ENCODE results near the gene CAMKMT.

CAMKMT gene

DNA sequence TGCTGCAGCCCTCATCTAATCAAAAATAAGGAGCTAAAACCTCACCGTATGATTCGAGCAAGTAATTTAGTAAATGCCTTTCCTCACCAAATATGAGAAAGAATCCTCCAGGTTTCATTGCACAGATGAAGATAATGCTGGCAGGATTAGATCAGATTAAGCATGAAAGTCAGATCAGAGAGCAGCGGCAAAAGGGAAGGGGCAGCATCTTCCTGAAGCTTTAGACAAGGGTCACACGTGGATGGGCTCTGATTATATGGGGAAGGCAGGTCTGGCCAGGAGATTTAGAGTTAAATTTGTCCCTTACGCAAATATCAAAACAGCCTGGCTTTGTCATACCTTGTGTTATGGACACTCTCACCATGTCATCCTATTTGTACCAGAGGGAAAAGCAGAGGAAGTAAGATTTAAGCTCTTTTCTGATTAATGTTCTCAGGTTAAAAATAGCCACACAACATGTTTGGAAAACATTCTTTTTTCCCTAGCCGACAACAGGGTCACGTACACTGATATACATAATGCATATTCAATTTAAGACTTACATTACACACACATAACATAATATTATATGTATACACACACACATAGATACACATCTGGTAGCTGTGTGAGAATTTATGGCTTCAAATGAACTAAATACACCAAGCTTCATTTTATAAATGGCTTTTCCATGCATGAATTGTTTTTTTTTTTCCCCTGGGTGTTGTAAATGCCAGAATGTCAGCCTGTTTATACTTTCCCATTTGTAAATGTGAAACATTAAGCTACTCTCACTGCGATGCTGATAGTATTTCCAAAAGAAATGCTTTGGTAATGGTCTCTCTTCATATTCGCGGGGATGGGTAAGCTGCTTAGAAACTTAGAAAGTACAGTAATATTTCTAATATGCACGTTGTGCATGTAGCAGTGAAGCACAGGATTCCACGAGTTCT lies 383.5 kb downstream of the CAMKMT start:
- H3K9ac ChIP-seq (ENCODE audit: low read depth, low read length) = no peak overlapping the region
- H3K27me3 ChIP-seq (ENCODE audit: control insufficient read depth, insufficient read depth, low read length) = no peaks in the 10 kb centered on the region
- H3K4me3 ChIP-seq (ENCODE audit: low read depth, low read length) = no peak overlapping the region
- no peaks in the 10 kb centered on the region for H3K9me3 ChIP-seq (ENCODE audit: control insufficient read depth, insufficient read depth, low read length)
- no peaks in the 10 kb centered on the region for H3K36me3 ChIP-seq (ENCODE audit: control insufficient read depth, insufficient read depth, low read length)
- peaks cover 27% of the 10 kb centered on the region for H3K4me1 ChIP-seq (ENCODE audit: control insufficient read depth, insufficient read depth, low read length)

DNA sequence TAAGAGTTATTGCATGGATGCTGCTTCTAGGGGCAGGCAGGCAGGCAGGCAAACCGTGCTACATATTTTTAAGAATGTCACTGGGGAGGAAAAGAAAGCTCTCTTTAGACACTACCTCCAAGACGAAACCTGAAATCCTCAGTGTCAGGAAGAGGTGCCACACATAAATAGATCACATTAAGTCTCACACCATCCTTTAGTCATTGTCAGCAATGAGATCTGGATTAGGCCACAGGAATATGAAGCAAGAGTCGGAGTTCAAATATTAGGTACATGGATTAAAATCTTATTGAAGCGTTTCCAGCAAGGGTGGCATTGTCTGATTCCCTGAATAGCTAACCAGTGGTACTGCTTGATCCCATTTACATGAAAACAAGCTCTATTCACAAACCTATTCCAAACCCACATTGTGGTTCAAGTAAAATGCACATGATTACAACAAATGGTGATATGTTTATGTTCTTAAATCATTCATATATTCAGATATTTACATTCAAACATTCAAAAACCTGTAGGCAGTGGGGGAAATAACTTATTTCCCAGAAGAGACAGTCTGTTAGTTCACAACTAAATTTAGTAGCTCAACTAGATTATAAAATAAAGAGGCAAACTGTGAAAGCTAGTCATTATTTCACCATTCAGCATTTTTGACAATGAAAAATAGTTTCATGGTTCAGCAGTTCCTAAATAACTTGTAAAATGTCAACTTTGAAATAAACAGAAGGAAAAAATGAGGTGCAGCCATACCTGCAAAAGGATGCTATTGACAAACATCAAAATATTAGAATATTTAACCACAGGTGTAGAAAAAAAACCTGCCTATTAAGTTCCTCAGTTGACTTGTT lies 384.4 kb downstream of the CAMKMT start:
- H3K9me3 ChIP-seq (ENCODE audit: control insufficient read depth, insufficient read depth, low read length) = no peaks in the 10 kb centered on the region
- H3K4me1 ChIP-seq (ENCODE audit: control insufficient read depth, insufficient read depth, low read length) = peaks cover 27% of the 10 kb centered on the region
- H3K27me3 ChIP-seq (ENCODE audit: control insufficient read depth, insufficient read depth, low read length) = no peaks in the 10 kb centered on the region
- H3K9ac ChIP-seq (ENCODE audit: low read depth, low read length) = no peak overlapping the region
- no peak overlapping the region for H3K4me3 ChIP-seq (ENCODE audit: low read depth, low read length)
- no peaks in the 10 kb centered on the region for H3K36me3 ChIP-seq (ENCODE audit: control insufficient read depth, insufficient read depth, low read length)

DNA sequence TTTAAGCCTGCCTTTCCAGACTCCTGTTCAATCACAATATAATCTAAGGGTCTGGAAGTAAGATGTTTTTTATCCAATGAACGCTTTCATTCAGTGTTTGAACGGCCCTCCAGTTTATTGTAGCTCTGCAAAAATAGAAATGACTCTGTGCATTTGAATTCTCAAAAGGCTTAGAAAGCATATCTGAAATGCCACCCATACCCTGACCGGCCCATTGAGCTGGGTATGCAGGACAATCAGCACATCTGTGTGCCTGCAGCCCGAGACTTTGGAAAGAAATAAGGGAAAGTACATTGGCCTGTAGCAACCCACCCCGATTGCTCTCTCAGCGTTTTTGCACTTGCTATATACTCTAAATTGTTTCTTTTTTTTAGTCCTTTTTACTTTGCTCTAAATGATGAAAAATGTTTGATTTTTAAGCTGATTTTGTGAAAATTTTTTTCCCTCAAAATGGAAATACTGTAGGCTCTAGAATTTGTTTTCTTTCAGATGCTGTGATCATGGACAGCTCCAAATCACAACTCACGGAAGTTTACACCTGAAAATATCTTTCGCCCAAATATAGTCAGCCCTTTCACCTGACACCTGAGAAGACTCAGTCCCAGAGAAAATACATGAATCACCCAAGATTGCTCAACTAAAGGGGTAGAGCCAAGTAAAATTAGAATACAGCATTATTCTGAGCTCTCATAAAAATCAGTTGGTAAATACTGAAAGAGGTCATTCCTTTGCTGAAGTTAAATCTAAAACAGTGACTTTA lies 385.3 kb downstream of the CAMKMT start:
- Histone ChIP-seq H3K27me3 (ENCODE audit: control insufficient read depth, insufficient read depth, low read length) (no peaks in the 10 kb centered on the region), H3K4me1 (ENCODE audit: control insufficient read depth, insufficient read depth, low read length) (peaks cover 32% of the 10 kb centered on the region), H3K36me3 (ENCODE audit: control insufficient read depth, insufficient read depth, low read length) (no peaks in the 10 kb centered on the region), H3K9ac (ENCODE audit: low read depth, low read length) (no peak overlapping the region), H3K4me3 (ENCODE audit: low read depth, low read length) (no peak overlapping the region), H3K9me3 (ENCODE audit: control insufficient read depth, insufficient read depth, low read length) (no peaks in the 10 kb centered on the region)

DNA sequence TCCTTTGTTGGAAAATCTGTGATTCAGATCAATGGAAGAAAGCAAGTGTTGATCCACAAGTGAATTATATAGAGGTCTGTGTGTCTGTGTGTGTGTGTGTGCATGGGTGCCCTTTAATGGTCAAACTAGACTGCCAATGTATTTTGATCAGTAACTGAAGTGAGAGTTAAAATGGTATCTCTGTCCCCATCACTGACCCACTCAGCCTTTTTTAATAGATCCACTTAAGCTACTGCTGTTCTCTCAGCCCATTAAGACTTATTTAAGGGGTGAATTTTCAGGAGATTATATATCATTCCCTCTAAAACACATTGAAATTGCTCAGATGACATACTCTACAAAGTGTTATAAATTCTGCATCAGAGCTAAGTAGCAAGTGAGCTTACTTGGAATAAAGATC lies 386.0 kb downstream of the CAMKMT start:
- Histone ChIP-seq H3K4me1 (ENCODE audit: control insufficient read depth, insufficient read depth, low read length) (peaks cover 32% of the 10 kb centered on the region), H3K9me3 (ENCODE audit: control insufficient read depth, insufficient read depth, low read length) (no peaks in the 10 kb centered on the region), H3K9ac (ENCODE audit: low read depth, low read length) (no peak overlapping the region), H3K36me3 (ENCODE audit: control insufficient read depth, insufficient read depth, low read length) (no peaks in the 10 kb centered on the region), H3K4me3 (ENCODE audit: low read depth, low read length) (no peak overlapping the region), H3K27me3 (ENCODE audit: control insufficient read depth, insufficient read depth, low read length) (no peaks in the 10 kb centered on the region)

DNA sequence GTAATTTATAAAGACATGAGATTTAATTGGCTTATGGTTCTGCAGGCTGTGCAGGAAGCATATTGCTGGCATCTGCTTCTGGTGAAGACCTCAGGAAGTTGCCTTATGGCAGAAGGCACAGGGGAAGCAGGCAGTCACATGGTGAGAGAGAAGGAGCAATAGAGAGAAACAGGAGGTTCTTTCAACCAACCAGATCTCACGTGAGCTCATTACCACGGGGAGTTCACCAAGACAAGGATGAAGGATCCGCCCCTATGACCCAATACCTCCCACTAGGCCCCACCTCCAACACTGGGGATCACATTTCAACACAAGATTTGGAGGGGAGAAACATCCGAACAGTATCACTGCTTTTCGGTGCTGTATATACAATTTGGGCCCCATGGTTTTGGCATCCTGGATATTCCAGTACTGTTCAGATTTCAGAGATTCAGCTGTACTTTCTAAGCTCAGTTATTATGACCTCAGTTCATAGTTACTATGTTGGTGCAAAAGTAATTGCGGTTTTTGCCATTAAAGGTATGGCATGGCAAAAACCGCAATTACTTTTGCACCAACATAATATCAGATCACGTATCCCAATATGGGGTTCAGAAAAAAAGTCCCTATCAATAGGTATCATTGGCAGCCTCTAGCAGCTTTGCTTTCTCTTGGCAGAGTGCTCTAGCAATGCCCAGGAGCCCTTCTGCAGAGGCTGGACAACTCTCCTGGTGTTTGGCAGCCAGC lies 390.2 kb downstream of the CAMKMT start:
- Histone ChIP-seq H3K4me3 (ENCODE audit: low read depth, low read length) (no peak overlapping the region), H3K9ac (ENCODE audit: low read depth, low read length) (no peak overlapping the region), H3K9me3 (ENCODE audit: control insufficient read depth, insufficient read depth, low read length) (no peaks in the 10 kb centered on the region), H3K36me3 (ENCODE audit: control insufficient read depth, insufficient read depth, low read length) (no peaks in the 10 kb centered on the region), H3K4me1 (ENCODE audit: control insufficient read depth, insufficient read depth, low read length) (peaks cover 14% of the 10 kb centered on the region), H3K27me3 (ENCODE audit: control insufficient read depth, insufficient read depth, low read length) (no peaks in the 10 kb centered on the region)

DNA sequence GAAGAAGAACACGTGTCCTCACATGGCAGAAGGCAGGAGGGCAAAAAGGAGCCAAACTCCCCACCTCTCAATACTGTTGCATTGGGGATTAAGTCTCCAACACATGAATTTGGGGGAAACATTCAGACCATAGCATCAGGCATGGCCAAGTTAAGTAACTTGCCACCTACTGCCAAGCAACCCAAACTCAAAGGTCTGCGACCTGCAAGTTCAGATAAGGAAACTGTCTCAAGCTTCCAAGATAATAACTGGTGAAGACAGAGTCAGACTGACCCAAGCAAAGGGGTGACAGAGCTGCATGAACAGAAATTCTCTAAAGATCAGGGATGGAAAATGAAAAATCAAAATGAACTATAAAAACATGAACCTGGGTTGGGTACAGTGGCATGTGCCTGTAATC lies 391.0 kb downstream of the CAMKMT start:
- Histone ChIP-seq H3K9ac (ENCODE audit: low read depth, low read length) (no peak overlapping the region), H3K27me3 (ENCODE audit: control insufficient read depth, insufficient read depth, low read length) (no peaks in the 10 kb centered on the region), H3K36me3 (ENCODE audit: control insufficient read depth, insufficient read depth, low read length) (no peaks in the 10 kb centered on the region), H3K4me3 (ENCODE audit: low read depth, low read length) (no peak overlapping the region), H3K4me1 (ENCODE audit: control insufficient read depth, insufficient read depth, low read length) (peaks cover 6% of the 10 kb centered on the region), H3K9me3 (ENCODE audit: control insufficient read depth, insufficient read depth, low read length) (no peaks in the 10 kb centered on the region)

DNA sequence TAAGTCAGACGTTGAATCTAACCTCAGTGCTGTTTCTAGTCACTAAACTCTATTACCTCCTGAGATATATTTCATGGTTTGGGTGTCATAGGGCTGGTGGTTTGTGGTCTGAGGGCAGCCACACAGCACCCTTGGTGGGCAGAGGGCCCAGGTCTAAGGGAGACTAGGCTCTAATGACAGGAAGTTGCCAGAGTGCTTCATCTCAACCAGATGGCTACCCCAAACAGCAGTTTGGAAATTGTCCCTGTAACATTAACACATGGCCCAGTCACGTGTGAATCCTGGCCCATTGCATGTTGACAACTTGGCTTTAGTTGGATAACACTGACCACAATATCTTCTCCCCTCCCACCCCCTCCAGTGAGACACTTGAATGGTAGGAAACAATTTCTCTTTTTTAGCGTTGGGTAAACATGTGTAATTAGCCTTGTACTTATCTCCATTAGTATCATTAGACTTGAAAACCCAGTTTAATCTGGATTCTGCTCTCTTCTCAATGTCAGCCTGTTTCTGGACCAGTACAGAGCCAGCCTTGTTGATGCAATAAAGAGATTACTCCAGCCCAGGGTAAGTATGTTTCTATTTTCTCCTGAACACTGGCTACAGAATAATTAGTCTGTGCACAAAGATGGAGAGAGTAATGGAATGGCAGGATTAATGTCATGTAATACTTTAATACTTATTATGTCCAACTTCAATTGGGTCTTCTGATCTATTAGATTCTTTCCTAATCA lies 392.0 kb downstream of the CAMKMT start:
- no peaks in the 10 kb centered on the region for H3K27me3 ChIP-seq (ENCODE audit: control insufficient read depth, insufficient read depth, low read length)
- H3K4me3 ChIP-seq (ENCODE audit: low read depth, low read length) = no peak overlapping the region
- H3K36me3 ChIP-seq (ENCODE audit: control insufficient read depth, insufficient read depth, low read length) = no peaks in the 10 kb centered on the region
- H3K9me3 ChIP-seq (ENCODE audit: control insufficient read depth, insufficient read depth, low read length) = no peaks in the 10 kb centered on the region
- no peak overlapping the region for H3K9ac ChIP-seq (ENCODE audit: low read depth, low read length)
- H3K4me1 ChIP-seq (ENCODE audit: control insufficient read depth, insufficient read depth, low read length) = peaks cover 5% of the 10 kb centered on the region

DNA sequence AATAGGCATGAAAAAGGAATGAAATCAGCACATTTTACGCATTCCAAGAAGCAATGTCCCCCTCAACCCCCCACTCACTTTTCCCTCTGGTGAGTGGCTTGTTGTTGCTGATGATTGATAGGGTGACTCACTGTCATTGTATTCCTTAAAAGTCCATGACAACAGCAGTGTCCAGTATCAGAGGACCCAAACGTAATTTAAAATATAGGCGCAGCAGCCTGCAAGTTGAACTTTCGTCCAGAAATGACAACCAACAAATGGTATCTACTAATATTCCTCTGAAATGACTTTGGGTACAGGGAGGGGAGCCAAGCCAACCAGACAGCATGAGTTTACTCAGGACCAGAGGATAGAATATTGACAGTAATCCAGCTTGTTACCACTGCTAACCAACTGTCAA lies 396.8 kb downstream of the CAMKMT start:
- H3K9ac ChIP-seq (ENCODE audit: low read depth, low read length) = no peak overlapping the region
- no peaks in the 10 kb centered on the region for H3K36me3 ChIP-seq (ENCODE audit: control insufficient read depth, insufficient read depth, low read length)
- peaks cover 3% of the 10 kb centered on the region for H3K27me3 ChIP-seq (ENCODE audit: control insufficient read depth, insufficient read depth, low read length)
- no peaks in the 10 kb centered on the region for H3K4me1 ChIP-seq (ENCODE audit: control insufficient read depth, insufficient read depth, low read length)
- H3K9me3 ChIP-seq (ENCODE audit: control insufficient read depth, insufficient read depth, low read length) = no peaks in the 10 kb centered on the region
- H3K4me3 ChIP-seq (ENCODE audit: low read depth, low read length) = no peak overlapping the region

DNA sequence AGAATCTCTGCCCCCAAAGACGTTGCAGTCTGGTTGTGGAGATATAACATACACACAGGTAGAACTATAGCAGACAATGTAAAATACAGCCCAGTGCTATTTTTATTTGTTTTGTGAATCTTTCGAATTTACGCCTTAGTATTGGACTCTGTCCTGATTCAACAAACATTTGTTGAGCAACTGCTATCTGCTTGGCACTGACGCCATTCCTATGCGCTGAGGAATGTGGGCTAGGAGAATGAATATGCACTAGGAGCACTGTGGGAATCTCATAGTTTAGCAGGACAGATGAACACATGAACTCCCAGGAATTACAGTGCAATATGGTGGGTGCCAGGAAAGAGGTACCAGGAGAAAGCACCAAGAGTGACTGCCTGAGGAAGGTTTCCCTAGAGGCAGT lies 398.1 kb downstream of the CAMKMT start:
- Histone ChIP-seq H3K4me1 (ENCODE audit: control insufficient read depth, insufficient read depth, low read length) (no peaks in the 10 kb centered on the region), H3K9ac (ENCODE audit: low read depth, low read length) (no peak overlapping the region), H3K4me3 (ENCODE audit: low read depth, low read length) (no peak overlapping the region), H3K36me3 (ENCODE audit: control insufficient read depth, insufficient read depth, low read length) (no peaks in the 10 kb centered on the region), H3K9me3 (ENCODE audit: control insufficient read depth, insufficient read depth, low read length) (no peaks in the 10 kb centered on the region), H3K27me3 (ENCODE audit: control insufficient read depth, insufficient read depth, low read length) (peaks cover 3% of the 10 kb centered on the region)

DNA sequence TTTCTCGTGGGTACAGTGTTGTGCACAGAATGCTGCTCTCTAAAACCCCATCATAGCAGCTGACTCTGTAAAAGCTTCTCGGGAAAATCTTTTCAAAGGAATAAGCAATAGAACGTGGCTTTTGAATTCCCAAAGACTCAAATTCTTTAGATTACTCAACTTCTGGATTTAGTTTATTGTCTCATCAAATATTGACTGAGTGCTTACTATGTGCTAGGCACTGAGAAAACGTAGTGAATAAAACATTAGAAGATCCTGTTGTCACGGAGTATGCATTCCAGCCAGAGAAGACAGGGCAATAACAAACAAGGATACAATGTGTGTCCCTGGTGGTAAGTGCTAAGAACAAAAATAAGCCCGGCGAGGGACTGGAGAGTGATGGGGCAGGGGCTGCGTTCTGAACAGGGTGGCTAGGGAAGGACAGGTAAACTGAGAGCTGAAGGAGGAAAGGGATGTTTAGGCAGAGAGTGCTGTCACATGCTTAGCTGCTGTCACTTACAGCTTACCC lies 401.6 kb downstream of the CAMKMT start:
- Histone ChIP-seq H3K4me3 (ENCODE audit: low read depth, low read length) (no peak overlapping the region), H3K27me3 (ENCODE audit: control insufficient read depth, insufficient read depth, low read length) (peaks cover 25% of the 10 kb centered on the region), H3K9me3 (ENCODE audit: control insufficient read depth, insufficient read depth, low read length) (no peaks in the 10 kb centered on the region), H3K4me1 (ENCODE audit: control insufficient read depth, insufficient read depth, low read length) (no peaks in the 10 kb centered on the region), H3K9ac (ENCODE audit: low read depth, low read length) (no peak overlapping the region), H3K36me3 (ENCODE audit: control insufficient read depth, insufficient read depth, low read length) (no peaks in the 10 kb centered on the region)

Measured in iPS-15b (cell line).